ENCODE results near the gene SCN5A.
A peak's percentile ranks its signal among the peaks of the same experiment; 100 is the strongest.

Gene SCN5A

DNA sequence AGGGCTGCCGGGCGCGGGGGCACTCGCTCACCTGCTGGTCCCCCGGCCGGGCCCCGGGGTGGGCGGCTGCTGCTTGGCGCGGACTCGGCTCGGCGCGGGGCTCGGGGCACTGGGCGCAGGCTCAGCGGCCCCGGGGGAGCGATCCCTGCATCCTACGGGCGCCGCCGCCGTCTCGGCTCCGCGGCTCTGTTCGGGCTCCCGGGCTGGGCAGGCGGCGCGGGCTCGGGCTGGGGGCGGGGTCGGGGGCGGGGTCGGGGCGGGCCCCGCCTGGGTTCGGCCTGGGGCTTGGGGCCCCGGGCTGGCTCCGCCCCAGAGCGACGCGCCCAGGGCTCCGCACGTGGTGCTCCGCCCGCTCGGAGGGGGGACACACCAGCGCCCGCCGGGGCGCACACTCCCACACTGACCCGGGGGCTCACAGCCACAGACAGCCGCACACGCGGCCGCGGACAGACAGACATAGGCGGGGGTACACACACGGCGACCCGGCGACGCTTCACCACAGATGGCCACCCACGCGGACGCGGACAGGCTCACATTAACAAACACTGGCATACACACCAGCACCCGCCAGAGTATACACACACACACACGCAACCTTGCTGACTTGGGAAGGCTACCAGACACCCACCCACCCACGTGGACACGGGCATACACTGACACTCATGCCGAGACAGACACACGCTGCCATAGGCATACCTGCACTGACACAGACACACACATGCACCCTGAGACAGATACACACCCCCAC lies at the start of gene SCN5A:
TSS of gene SCN5A (minus strand) at position 188 of the 748 bp plus-strand sequence. CDS start 16,380 bp downstream, outside the sequence.
- no peak for DNase-seq

GRCh38 chr3:38698760-38699159 lies 49.3 kb upstream of the SCN5A start:
- DNase-seq: no peak

GRCh38 chr3:38698061-38698460 lies 48.6 kb upstream of the SCN5A start:
- no peak for DNase-seq

- DNase-seq: no peak
Measured at GRCh38 chr3:38696034-38696433, 46.5 kb upstream of the SCN5A start.

DNA sequence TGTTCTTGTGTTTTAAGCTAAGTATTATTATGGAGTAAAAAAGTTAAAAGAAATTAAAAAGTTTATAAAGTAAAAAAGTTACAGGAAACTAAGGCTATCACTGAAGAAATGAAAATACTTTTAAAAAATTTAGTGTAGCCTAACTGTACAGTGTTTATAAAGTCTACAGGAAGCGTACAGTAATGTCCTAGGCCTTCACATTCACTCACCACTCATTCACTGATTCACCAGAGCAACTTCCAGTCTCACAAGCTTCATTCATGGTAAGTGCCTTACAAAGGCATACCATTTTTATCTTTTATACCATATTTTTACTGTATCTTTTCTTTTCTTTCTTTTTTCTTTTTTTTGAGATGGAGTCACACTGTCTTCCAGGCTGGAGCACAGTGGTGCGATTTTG lies 40.7 kb upstream of the SCN5A start:
- no peak for DNase-seq

GRCh38 chr3:38689774-38690173 lies 40.3 kb upstream of the SCN5A start:
- DNase-seq: no peak

- DNase-seq: no peak
Measured at GRCh38 chr3:38689346-38689745, 39.9 kb upstream of the SCN5A start.

DNA sequence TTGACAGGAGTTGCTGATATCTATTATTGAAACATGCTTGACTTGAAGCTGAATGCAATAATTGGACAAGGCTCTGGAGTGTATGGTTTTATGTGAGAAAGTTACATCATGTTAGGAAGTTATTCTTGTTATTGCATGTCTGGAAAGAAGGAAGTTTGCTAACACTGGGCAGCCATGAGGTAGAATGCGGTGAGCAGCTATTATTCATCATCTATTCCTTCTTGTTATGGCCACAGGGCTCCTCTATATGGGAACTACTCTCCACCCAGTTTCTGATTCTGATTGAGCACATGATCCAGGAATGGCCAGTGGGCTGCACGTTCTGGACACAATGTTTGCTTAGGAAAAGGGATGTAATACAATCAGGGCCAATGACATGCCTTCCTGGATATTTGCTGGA lies 37.8 kb upstream of the SCN5A start:
- no peak for DNase-seq

- no peak for DNase-seq
Measured at GRCh38 chr3:38684546-38684945, 35.1 kb upstream of the SCN5A start.

GRCh38 chr3:38669668-38670067 lies 20.2 kb upstream of the SCN5A start:
- DNase-seq: no peak

- peak; percentile 4 for DNase-seq
Measured at GRCh38 chr3:38662544-38662943, 13.1 kb upstream of the SCN5A start.

DNA sequence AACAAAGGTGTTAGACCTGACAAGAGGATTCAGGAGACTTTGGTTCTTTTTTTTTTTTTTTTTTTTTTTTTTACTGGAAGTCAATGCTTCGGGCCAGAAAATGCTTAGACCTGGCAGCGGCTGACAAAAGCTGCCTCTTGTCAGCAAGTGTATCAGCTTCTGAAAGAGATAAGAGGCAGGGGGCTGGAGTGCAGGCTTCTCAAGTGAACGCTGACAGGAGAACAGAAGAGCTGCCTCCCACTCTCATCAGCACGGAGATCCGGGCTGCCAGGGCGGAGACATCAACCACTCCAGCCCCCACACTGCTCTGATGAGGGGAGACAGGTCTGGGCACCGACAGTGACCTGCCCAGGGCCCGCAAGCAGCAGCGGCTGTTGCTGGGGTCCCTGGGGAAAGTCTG lies 9.4 kb upstream of the SCN5A start:
- DNase-seq: no peak

DNA sequence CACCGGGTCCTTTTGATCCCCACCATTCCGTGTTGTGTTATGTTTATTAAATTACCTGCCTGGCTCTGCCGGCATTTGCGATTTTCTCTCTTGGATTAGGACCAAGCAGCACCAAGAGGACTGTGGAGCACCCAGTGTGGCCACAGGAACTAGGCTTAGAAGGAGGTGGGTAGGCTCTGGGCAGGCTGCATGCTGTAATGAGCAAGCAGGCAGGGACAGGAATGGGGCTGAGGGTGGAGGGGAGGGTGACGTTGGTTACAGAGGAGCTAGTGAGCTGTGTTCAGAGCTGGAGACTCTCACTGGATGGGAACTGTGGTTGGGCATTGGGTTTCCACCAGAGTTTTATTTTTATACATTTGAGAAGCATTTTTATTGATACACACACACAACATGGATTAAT lies 7.9 kb upstream of the SCN5A start:
- DNase-seq: no peak

- no peak for DNase-seq
Measured at GRCh38 chr3:38655708-38656300, 6.3 kb upstream of the SCN5A start.

DNA sequence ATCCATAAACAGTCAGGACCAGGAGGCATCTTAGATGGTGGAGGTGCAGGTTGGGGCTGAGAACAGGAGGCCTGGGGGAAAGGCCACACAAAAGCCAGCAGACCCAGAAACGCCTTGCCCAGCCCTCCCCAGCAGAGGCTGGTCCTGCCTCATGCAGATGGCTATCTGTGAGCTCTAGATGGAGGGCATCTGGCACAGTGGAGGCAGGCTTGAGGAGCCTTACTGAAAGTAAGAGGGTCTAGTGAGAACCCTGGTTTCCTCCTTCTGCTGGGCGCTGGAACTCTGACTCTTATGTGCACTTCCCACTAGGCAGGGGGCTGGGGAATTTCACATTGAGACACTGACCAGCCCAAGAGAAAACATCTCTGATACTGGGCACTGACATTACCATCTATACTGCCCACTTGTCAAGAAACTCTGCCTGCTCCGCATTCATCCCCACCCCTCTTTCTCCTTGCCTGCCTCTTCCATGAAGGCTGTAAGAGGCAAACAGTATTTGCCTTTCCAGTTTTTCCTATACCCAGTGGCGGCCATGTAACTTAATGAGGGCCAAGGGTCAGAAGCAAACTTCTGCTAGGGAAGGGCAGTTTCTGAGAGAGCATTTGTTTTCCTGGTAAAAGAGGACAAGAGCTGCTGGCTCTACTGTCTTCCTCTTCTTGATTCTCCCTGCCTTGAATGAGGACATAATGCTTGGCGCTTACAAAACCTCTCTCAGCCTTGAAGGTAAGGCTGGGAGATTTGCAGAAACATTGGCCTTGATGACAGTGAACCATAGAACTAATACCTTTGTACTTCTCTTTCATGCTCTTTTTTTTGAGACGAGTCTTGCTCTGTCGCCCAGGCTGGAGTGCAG lies 4.4 kb upstream of the SCN5A start:
- DNase-seq: no peak

- no peak for DNase-seq
Measured at GRCh38 chr3:38652934-38653333, 3.4 kb upstream of the SCN5A start.

- no peak for DNase-seq
Measured at GRCh38 chr3:38651153-38651789, 1.8 kb upstream of the SCN5A start.

GRCh38 chr3:38650248-38650951 lies 913 bp upstream of the SCN5A start:
- no peak for DNase-seq

- DNase-seq: no peak
Measured at GRCh38 chr3:38648659-38649499, 608 bp downstream of the SCN5A start.

- no peak for DNase-seq
Measured at GRCh38 chr3:38648024-38648658, 1.3 kb downstream of the SCN5A start.
